A549 (cell line): ENCODE measurements around the gene SMTNL2. TPM values are rescaled to one million over a fixed set of nuclear protein-coding genes. Genes with fewer than 3 reads are reported as not detected.
"Not testable (repeated sequence)": the region's sequence is repeated elsewhere in the genome, so short reads cannot be mapped to it uniquely, and the experiment has no call there.

ENCODE experiments used
- ATAC-seq, 2 experiments: fragments of 200-7000 bp in 1 of 2; fragments of >200 bp in 1 of 2; cut with Nextera tagmentation in 1 of 2; cut with Tn5 transposase in 1 of 2; 3 replicates each; pipeline versions ENCODE4 v1.8.0 to v1.9.1; 2018 to 2020; ENCODE audit warnings: mild to moderate bottlenecking in 1 of 2, moderate library complexity in 1 of 2
- CTCF ChIA-PET: fragments of 300-600 bp; sonication (Branson Sonifier 250); formaldehyde crosslinking; extraction: SDS; loops from one replicate; lab custom pipeline; 2021; ENCODE audit warnings: antibody characterized with exemption, inconsistent platforms; lab: Yijun Ruan, JAX
- POLR2A ChIA-PET: fragments of 350-600 bp; formaldehyde crosslinking; extraction: SDS; loops from one replicate; lab custom pipeline; 2021; ENCODE audit warnings: antibody characterized with exemption, inconsistent platforms; lab: Yijun Ruan, JAX
- DNase-seq, 2 experiments: peaks; one replicate each; pipeline versions ENCODE4 v3.0.0 to v3.0.0-alpha.2; 2011 to 2016; ENCODE audit warnings: low read depth in 1 of 2, low spot score in 1 of 2
- FAIRE-seq: peaks from 2 replicates; lab custom pipeline; 2011; peaks lifted over from hg19 to GRCh38; lab: Jason Lieb, UNC
- H3K27ac ChIP-seq, 2 experiments: fragments of >200 bp; sonication (Bioruptor Twin); formaldehyde crosslinking; 3 replicates each; pipeline ENCODE4 v1.5.1; 2016 to 2017
- H3K4me1 ChIP-seq: fragments of >200 bp; sonication (Bioruptor Twin); formaldehyde crosslinking; 3 replicates; pipeline ENCODE4 v1.6.1; 2016
- H3K4me2 ChIP-seq: fragments of >200 bp; sonication (Bioruptor Twin); formaldehyde crosslinking; 3 replicates; pipeline ENCODE4 v1.6.1; 2016
- H3K4me3 ChIP-seq: fragments of >200 bp; sonication (Bioruptor Twin); formaldehyde crosslinking; 3 replicates; pipeline ENCODE4 v1.5.1; 2016
- H3K9me3 ChIP-seq: fragments of >200 bp; sonication (Bioruptor Twin); formaldehyde crosslinking; 3 replicates; pipeline ENCODE4 v1.6.1; 2016
- BHLHE40 ChIP-seq: IDR thresholded peaks from 2 replicates; pipeline ENCODE4 v1.6.1; 2012; ENCODE audit warnings: low read depth, low read length, inconsistent platforms
- CBX8 ChIP-seq: fragments of 200-600 bp; sonication (generic); IDR thresholded peaks from 2 replicates; pipeline ENCODE4 v1.6.1; 2016
- CEBPB ChIP-seq, 2 experiments: fragments of >200 bp in 1 of 2; sonication (Bioruptor Twin) in 1 of 2; formaldehyde crosslinking in 1 of 2; IDR thresholded peaks; 2 replicates each; pipeline ENCODE4 v1.6.1; 2012 to 2016
- CHD2 ChIP-seq: fragments of 150-350 bp; IDR thresholded peaks from 2 replicates; pipeline ENCODE4 v1.6.1; 2014; ENCODE audit warnings: low read length; ENCODE audit not compliant: partially characterized antibody
- EHMT2 ChIP-seq: fragments of 200-600 bp; sonication (generic); IDR thresholded peaks from 2 replicates; pipeline ENCODE4 v1.6.1; 2016; ENCODE audit warnings: antibody characterized with exemption, low read depth, mild to moderate bottlenecking, moderate library complexity
- FOSB ChIP-seq: fragments of 250-450 bp; sonication (Bioruptor Pico); IDR thresholded peaks from 2 replicates; pipeline ENCODE4 v1.5.0; 2020; ENCODE audit warnings: mild to moderate bottlenecking, moderate library complexity
- FOSL2 ChIP-seq, 2 experiments: fragments of 450-650 bp in 1 of 2; fragments of >200 bp in 1 of 2; sonication (Bioruptor Twin) in 1 of 2; formaldehyde crosslinking; IDR thresholded peaks; 2 replicates each; pipeline versions ENCODE4 v1.5.0 to v1.6.1; 2016 to 2020; ENCODE audit warnings: mild to moderate bottlenecking in 1 of 2, moderate library complexity in 1 of 2
- GATA3 ChIP-seq: IDR thresholded peaks from 2 replicates; pipeline ENCODE4 v1.6.1; 2012; ENCODE audit warnings: borderline replicate concordance
- HEYL ChIP-seq: fragments of 250-450 bp; sonication (Bioruptor Pico); IDR thresholded peaks from 2 replicates; pipeline ENCODE4 v1.8.0; 2021; ENCODE audit warnings: mild to moderate bottlenecking, moderate library complexity
- HOXB13 ChIP-seq: fragments of 250-450 bp; sonication (Bioruptor Pico); IDR thresholded peaks from 2 replicates; pipeline ENCODE4 v1.5.0; 2020; ENCODE audit warnings: low read depth, mild to moderate bottlenecking, moderate library complexity
- HOXB5 ChIP-seq: fragments of 250-450 bp; sonication (Bioruptor Pico); IDR thresholded peaks from 2 replicates; pipeline ENCODE4 v1.5.0; 2020; ENCODE audit warnings: mild to moderate bottlenecking, moderate library complexity
- JUNB ChIP-seq: fragments of >200 bp; sonication (Bioruptor Twin); formaldehyde crosslinking; IDR thresholded peaks from 2 replicates; pipeline ENCODE4 v1.6.1; 2016
- KDM1A ChIP-seq: fragments of 200-600 bp; sonication (generic); IDR thresholded peaks from 2 replicates; pipeline ENCODE4 v1.6.1; 2016; ENCODE audit warnings: low read depth, mild to moderate bottlenecking
- NPAS2 ChIP-seq: fragments of 250-450 bp; sonication (Bioruptor Pico); IDR thresholded peaks from 2 replicates; pipeline ENCODE4 v1.8.0; 2022; ENCODE audit warnings: mild to moderate bottlenecking, moderate library complexity, borderline replicate concordance
- NR3C1 ChIP-seq: fragments of >200 bp; sonication (Bioruptor Twin); formaldehyde crosslinking; IDR thresholded peaks from 3 replicates; pipeline ENCODE4 v1.6.1; 2017
- RAD21 ChIP-seq, 2 experiments: fragments of >200 bp in 1 of 2; sonication (Bioruptor Twin) in 1 of 2; formaldehyde crosslinking in 1 of 2; IDR thresholded peaks in 1 of 2; conservative IDR thresholded peaks in 1 of 2; 2 replicates in 1 of 2; 3 replicates in 1 of 2; pipeline ENCODE4 v1.6.1; 2012 to 2018; ENCODE audit warnings: inconsistent platforms in 1 of 2
- RARB ChIP-seq: fragments of 250-450 bp; sonication (Bioruptor Pico); IDR thresholded peaks from 2 replicates; pipeline ENCODE4 v1.8.0; 2021; ENCODE audit warnings: mild to moderate bottlenecking, moderate library complexity
- SMC3 ChIP-seq: fragments of >200 bp; sonication (Bioruptor Twin); formaldehyde crosslinking; IDR thresholded peaks from 3 replicates; pipeline ENCODE4 v1.6.1; 2018; ENCODE audit warnings: inconsistent platforms
- TFCP2L1 ChIP-seq: fragments of 250-450 bp; sonication (Bioruptor Pico); IDR thresholded peaks from 2 replicates; pipeline ENCODE4 v1.5.0; 2021; ENCODE audit warnings: mild to moderate bottlenecking
- ZNF302 ChIP-seq: fragments of 250-450 bp; sonication (Bioruptor Pico); IDR thresholded peaks from 2 replicates; pipeline ENCODE4 v1.9.0; 2021; ENCODE audit warnings: inconsistent platforms, mild to moderate bottlenecking, moderate library complexity
- WGBS: methylation state at CpG from one replicate; pipeline ENCODE4 v1.1.6; 2017; ENCODE audit errors: missing lambda C conversion rate; 5-methylcytosine and 5-hydroxymethylcytosine counted together
- polyA plus RNA-seq, 4 experiments: library from polyadenylated mRNA; depleted of rRNA in 3 of 4; stranded (reverse); fragments of >200 nt; fragmentation: RNase III in 1 of 4; extraction: RNeasy Plus Mini Kit Qiagen cat#74134 plus additional on column Dnase treatment in 1 of 4; gene quantifications; 2 replicates in 3 of 4; 3 replicates in 1 of 4; pipeline ENCODE4 v1.2.3, GENCODE V29; 2011 to 2017
- TF ChIP-seq, protein P1 (sequence below): fragments of 200-600 bp; sonication (generic); IDR thresholded peaks from 2 replicates; pipeline ENCODE4 v1.6.1; 2016; ENCODE audit warnings: antibody characterized with exemption, mild to moderate bottlenecking, moderate library complexity
- TF ChIP-seq, protein P2 (sequence below): fragments of >200 bp; sonication (Bioruptor Twin); formaldehyde crosslinking; IDR thresholded peaks from 2 replicates; pipeline ENCODE4 v1.6.1; 2016

The SMTNL2 gene
- polyA plus RNA-seq, 2 of the 4 experiments (the other 2 are of a cell fraction): 0.05 to 0.06 TPM

DNA sequence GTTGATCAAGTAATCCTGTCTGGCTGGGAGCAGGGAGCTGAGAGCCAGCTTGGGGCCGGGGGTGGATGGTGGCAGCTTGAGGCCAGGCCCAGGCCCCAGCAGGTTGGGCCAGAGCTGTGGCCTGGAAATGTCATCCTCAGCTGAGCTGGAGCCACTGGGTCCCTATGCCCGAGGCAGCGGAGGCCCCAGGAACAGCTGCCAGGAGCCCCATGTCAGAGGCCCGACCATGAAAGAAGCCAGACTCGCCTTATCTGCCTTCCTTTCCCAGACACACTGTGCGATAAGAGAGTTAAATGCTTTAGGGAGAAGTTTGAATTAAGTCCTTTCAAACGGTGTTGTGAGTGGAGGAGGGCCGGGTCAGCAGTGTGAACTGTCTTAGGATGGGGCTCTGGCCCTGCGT is 3.5 kb downstream of the SMTNL2 start:
- 71% methylated on average over 9 of the region's 9 CpGs for WGBS
- FAIRE-seq (no peak), DNase-seq (no peak), ATAC-seq (no peak)
- CTCF ChIA-PET: interaction anchor here (1.0 to 18.8 kb wide), 10 partner anchors 9 to 674 kb away, joined by 3 to 186 read pairs (median 4); no protein-coding TSS in a partner anchor
- H3K4me2 ChIP-seq: no peak overlapping the region
- H3K27ac ChIP-seq: no peak overlapping the region
- no peak overlapping the region for H3K4me3 ChIP-seq
- POLR2A ChIA-PET: no interaction called here
- no peak for TF ChIP-seq KDM1A
- no peak for TF ChIP-seq BHLHE40
- no peak for TF ChIP-seq CHD2
- TF ChIP-seq CBX8: no peak
- TF ChIP-seq, protein P1, sequence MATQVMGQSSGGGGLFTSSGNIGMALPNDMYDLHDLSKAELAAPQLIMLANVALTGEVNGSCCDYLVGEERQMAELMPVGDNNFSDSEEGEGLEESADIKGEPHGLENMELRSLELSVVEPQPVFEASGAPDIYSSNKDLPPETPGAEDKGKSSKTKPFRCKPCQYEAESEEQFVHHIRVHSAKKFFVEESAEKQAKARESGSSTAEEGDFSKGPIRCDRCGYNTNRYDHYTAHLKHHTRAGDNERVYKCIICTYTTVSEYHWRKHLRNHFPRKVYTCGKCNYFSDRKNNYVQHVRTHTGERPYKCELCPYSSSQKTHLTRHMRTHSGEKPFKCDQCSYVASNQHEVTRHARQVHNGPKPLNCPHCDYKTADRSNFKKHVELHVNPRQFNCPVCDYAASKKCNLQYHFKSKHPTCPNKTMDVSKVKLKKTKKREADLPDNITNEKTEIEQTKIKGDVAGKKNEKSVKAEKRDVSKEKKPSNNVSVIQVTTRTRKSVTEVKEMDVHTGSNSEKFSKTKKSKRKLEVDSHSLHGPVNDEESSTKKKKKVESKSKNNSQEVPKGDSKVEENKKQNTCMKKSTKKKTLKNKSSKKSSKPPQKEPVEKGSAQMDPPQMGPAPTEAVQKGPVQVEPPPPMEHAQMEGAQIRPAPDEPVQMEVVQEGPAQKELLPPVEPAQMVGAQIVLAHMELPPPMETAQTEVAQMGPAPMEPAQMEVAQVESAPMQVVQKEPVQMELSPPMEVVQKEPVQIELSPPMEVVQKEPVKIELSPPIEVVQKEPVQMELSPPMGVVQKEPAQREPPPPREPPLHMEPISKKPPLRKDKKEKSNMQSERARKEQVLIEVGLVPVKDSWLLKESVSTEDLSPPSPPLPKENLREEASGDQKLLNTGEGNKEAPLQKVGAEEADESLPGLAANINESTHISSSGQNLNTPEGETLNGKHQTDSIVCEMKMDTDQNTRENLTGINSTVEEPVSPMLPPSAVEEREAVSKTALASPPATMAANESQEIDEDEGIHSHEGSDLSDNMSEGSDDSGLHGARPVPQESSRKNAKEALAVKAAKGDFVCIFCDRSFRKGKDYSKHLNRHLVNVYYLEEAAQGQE: no peak
- TF ChIP-seq HOXB5 (CRISPR knock-in tag): no peak
- TF ChIP-seq HEYL (CRISPR knock-in tag): no peak
- no peak for TF ChIP-seq TFCP2L1
- no peak for TF ChIP-seq RAD21 (conservative IDR thresholded peaks at IDR 0.05 in 1 of 2, IDR thresholded peaks at IDR 0.05 in 1 of 2)
- no peak for TF ChIP-seq EHMT2
- no peaks in the 10 kb centered on the region for H3K9me3 ChIP-seq
- peaks cover 12% of the 10 kb centered on the region; the same call in 2 of the 3 replicates for H3K4me1 ChIP-seq

- POLR2A ChIA-PET: no interaction called here
- 75% methylated on average over 11 of the region's 11 CpGs for WGBS
- Histone ChIP-seq H3K4me2 (no peak overlapping the region), H3K4me3 (no peak overlapping the region), H3K27ac (no peak overlapping the region), H3K4me1 (peaks cover 12% of the 10 kb centered on the region; the same call in 2 of the 3 replicates), H3K9me3 (no peaks in the 10 kb centered on the region)
- ATAC-seq (no peak), DNase-seq (no peak), FAIRE-seq (no peak)
- CTCF ChIA-PET: interaction anchor here (1.0 to 18.8 kb wide), 6 partner anchors 9 to 200 kb away, joined by 3 to 186 read pairs (median 8); no protein-coding TSS in a partner anchor
- TF ChIP-seq FOSB (CRISPR knock-in tag) (no peak), RAD21 (conservative IDR thresholded peaks at IDR 0.05 in 1 of 2, IDR thresholded peaks at IDR 0.05 in 1 of 2) (no peak), ZNF302 (CRISPR knock-in tag) (no peak), EHMT2 (no peak), GATA3 (no peak), NPAS2 (CRISPR knock-in tag) (no peak), NR3C1 (no peak)
- TF ChIP-seq, protein P2, sequence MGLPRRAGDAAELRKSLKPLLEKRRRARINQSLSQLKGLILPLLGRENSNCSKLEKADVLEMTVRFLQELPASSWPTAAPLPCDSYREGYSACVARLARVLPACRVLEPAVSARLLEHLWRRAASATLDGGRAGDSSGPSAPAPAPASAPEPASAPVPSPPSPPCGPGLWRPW: no peak
Observed at GRCh38 chr17:4588391-4588790, 4.1 kb downstream of the SMTNL2 start.

- Histone ChIP-seq H3K4me2 (no peak overlapping the region), H3K4me1 (peaks cover 9% of the 10 kb centered on the region; the same call in 2 of the 3 replicates)
- CTCF ChIA-PET: interaction anchor here (0.5 to 18.8 kb wide), 5 partner anchors 12 to 89 kb away, joined by 3 to 186 read pairs (median 4); no protein-coding TSS in a partner anchor
- no peak for TF ChIP-seq SMC3
- TF ChIP-seq FOSL2 (IDR thresholded peaks at IDR 0.05): no peak
- no peak for TF ChIP-seq FOSL2 (CRISPR knock-in tag; IDR thresholded peaks at IDR 0.05)
- TF ChIP-seq CEBPB (IDR thresholded peaks at IDR 0.05): no peak
- no peak for TF ChIP-seq RARB (CRISPR knock-in tag)
- TF ChIP-seq HOXB13 (CRISPR knock-in tag): no peak
- TF ChIP-seq NPAS2 (CRISPR knock-in tag): no peak
- no peak for TF ChIP-seq ZNF302 (CRISPR knock-in tag)
- TF ChIP-seq JUNB: no peak
- TF ChIP-seq GATA3: no peak
- TF ChIP-seq, all 56 proteins: peak for 0
- WGBS: 39% methylated on average over 17 of the region's 22 CpGs
- FAIRE-seq: no peak
- DNase-seq: no peak
- no peaks in the 10 kb centered on the region for H3K9me3 ChIP-seq
- ATAC-seq: no peak
- POLR2A ChIA-PET: no interaction called here
- no peak overlapping the region for H3K4me3 ChIP-seq
- no peak overlapping the region for H3K27ac ChIP-seq
Observed at GRCh38 chr17:4588898-4589625, 4.7 kb downstream of the SMTNL2 start.

- CTCF ChIA-PET: interaction anchor here (1.0 to 18.8 kb wide), 3 partner anchors 12 to 35 kb away, joined by 4 to 186 read pairs (median 5); no protein-coding TSS in a partner anchor
- 54% methylated on average over 11 of the region's 11 CpGs for WGBS
- POLR2A ChIA-PET: interaction anchor here (0.5 kb wide), 1 partner anchor 136 kb away, joined by 5 read pairs; no protein-coding TSS in a partner anchor
Observed at GRCh38 chr17:4590042-4590441, 5.7 kb downstream of the SMTNL2 start.

More at GRCh38 chr17:4590042-4590441, 5.7 kb downstream of the SMTNL2 start:
- not testable (repeated sequence) for H3K9me3 ChIP-seq, ATAC-seq, FAIRE-seq, H3K4me2 ChIP-seq, H3K4me1 ChIP-seq, H3K27ac ChIP-seq, DNase-seq, H3K4me3 ChIP-seq
